Sciatic nerve (tissue), 2 donors: ENCODE data around the gene FAM50A. TPM values are rescaled to one million over a fixed set of nuclear protein-coding genes. Genes with fewer than 3 reads are reported as not detected.
A peak's percentile ranks its signal among the peaks of the same experiment; 100 is the strongest.

ENCODE experiments used
- ATAC-seq: fragments of 200-7000 bp; cut with Tn5 transposase; one replicate; pipeline ENCODE4 v1.9.1; 2020; ENCODE audit warnings: mild to moderate bottlenecking, moderate library complexity
- DNase-seq: peaks from one replicate; pipeline ENCODE4 v3.0.0-alpha.2; 2020; ENCODE audit warnings: low spot score
- intact Hi-C: fragments of 100-400 bp; cut with DNase I; formaldehyde crosslinking; loops from one replicate; pipeline ENCODE4 v1.14.2; 2022
- total RNA-seq: library from RNA; stranded (reverse); fragmentation: NEBNext Ultra II Directional; extraction: Animal tissue kit (Norgen Biotek cat#: 25700); gene quantifications from one replicate; pipeline ENCODE4 v1.2.1, GENCODE V29; 2021
- donor health status: DM: no; HTN: no; CAD: no.
- donor health status: DM: no; HTN: no; CAD: no.

Gene FAM50A
- total RNA-seq, 1 donor from 2014 or later: 51.1 TPM

DNA sequence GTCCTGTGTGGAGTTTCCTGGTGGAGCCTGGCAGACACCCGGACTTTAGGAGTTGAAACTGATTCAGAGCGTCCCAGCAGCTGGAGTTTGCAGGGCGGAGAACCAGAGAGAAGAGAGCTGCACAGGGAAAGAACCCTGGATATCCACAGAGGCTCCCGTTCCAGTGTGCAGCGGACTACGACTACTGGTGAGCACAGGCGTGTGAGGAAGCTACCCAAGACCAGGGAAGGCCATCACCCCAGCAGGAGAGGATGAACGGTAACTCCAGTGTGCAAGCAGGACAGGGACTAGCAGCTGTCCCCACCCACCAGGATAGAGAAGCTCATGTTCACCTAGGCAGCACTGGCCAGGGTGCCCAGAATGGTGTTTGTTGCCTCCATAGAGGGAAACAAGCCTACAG, 32.9 kb downstream of the FAM50A start:
- intact Hi-C loops: no loop called here
- DNase-seq: no peak
- no peak for ATAC-seq

DNA sequence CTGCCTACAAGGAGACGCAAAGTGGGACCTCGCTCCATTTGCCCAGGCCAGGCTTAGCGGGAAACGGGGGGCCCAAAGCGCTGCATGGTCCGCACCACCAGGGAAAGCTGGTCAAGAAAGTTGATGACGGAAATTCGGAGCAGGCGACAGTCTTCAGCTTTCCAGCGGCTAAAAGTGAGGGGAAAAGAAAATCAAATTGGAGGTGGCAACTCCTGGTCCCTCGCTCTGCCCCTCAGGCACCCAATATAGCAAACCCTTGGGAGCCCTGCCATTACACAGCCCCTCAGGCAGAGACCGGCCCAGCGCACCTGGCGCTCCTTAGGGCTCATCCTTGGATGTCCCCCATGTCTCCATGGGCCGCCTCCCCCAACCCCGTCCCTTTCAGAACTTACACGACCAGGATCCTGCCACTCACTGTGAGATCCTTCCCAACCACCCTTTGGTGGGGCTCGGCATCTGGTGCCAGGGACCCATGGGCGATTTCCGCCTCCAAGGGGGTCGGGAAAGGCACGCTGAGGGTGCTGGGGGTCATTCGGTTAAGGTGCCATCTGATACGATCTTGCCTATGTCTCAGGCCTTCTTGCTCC, 34.0 kb downstream of the FAM50A start:
- intact Hi-C loops: no loop called here
- DNase-seq: peak; percentile 59
- ATAC-seq: no peak

DNA sequence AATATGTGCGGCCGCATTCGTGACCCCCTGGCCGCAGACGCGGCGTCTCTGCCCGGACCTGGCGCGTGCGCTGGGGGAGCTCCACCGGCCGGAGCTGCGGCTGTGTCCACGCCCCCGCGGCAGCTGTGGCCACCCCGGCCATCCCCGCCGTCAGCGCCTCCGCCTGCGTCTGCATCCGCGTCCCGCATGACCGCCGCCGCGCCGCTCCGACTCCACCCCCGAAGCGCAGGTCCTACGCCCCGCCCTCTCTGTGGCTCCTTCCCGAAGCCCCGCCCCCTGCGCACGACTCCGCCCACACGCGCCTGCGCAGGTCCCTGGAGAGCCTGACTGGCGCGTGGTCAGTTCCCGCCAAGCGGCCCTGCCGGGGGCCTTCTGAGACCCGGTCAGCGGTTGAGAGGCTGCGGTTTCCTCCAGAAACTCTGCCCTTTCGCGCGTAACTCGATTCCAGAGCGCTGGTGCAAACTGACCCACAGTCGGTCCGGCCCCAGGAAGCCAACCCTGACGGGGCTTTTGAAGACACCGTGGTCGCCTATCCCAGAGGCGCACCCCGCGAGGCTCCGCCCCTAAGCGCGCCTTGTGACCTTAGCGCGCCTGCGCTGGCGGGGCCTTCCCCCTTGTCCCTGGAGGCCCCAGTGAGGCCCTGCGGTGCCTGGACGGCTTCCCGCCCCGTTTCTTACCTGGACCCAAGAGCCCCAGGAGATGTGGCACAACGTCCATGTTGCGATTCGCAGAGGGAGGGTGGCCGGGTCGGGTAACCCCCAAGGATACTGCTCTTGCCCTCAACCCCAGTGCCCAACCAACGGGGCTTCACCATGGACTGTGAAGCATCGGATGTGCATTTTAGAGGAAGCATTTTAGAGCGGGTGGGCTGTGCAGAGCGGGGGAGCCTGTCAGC, 35.0 kb downstream of the FAM50A start, which contains the start of gene LAGE3:
Gene LAGE3 (minus strand): TSS at position 554 of the 895 bp plus-strand sequence. CDS start 366 bp downstream, at position 188.
- intact Hi-C loops: no loop called here
- DNase-seq: peak; percentile 96

GRCh38 chrX:154481195-154481594, 37.3 kb downstream of the FAM50A start:
- no peak for ATAC-seq
- intact Hi-C loops: no loop called here

More for the DNA sequence above, 35.0 kb downstream of the FAM50A start, which contains the start of gene LAGE3:
- peak; percentile 97 for ATAC-seq

GRCh38 chrX:154481911-154482601, 38.1 kb downstream of the FAM50A start:
- intact Hi-C loops: no loop called here
- no peak for ATAC-seq
- peak; percentile 55 for DNase-seq

More at GRCh38 chrX:154481195-154481594, 37.3 kb downstream of the FAM50A start:
- DNase-seq: no peak

- DNase-seq: peak; percentile 46
- no peak for ATAC-seq
- intact Hi-C loops: no loop called here
Measured at GRCh38 chrX:154482786-154483185, 38.8 kb downstream of the FAM50A start.

GRCh38 chrX:154483325-154483724, 39.4 kb downstream of the FAM50A start:
- DNase-seq (no peak), ATAC-seq (no peak)
- intact Hi-C loops: no loop called here

- DNase-seq (peak; percentile 54), ATAC-seq (no peak)
- intact Hi-C loops: no loop called here
Measured at GRCh38 chrX:154484255-154485149, 40.6 kb downstream of the FAM50A start.

GRCh38 chrX:154485150-154486051, 41.5 kb downstream of the FAM50A start:
- intact Hi-C loops: no loop called here
- DNase-seq: peak; percentile 64
- no peak for ATAC-seq

DNA sequence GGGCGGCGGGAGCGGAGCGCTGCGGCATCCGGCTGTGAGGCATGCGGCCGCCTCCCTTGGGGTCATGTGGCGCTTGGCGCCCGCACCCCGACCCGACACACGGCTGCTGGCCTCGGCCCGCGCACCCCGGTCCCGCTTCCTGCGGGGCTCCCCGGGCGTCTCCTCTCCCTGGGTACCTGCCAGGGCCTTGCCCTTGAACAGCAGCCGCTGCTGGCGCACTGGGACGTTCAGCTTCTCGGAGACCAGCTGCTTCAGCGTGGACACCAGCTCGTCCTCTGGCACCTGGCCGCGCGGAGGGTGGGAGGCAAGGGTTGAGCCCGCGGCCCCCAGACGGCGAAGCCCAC, 42.1 kb downstream of the FAM50A start:
- no peak for ATAC-seq
- intact Hi-C loops: no loop called here
- DNase-seq: peak; percentile 70

DNA sequence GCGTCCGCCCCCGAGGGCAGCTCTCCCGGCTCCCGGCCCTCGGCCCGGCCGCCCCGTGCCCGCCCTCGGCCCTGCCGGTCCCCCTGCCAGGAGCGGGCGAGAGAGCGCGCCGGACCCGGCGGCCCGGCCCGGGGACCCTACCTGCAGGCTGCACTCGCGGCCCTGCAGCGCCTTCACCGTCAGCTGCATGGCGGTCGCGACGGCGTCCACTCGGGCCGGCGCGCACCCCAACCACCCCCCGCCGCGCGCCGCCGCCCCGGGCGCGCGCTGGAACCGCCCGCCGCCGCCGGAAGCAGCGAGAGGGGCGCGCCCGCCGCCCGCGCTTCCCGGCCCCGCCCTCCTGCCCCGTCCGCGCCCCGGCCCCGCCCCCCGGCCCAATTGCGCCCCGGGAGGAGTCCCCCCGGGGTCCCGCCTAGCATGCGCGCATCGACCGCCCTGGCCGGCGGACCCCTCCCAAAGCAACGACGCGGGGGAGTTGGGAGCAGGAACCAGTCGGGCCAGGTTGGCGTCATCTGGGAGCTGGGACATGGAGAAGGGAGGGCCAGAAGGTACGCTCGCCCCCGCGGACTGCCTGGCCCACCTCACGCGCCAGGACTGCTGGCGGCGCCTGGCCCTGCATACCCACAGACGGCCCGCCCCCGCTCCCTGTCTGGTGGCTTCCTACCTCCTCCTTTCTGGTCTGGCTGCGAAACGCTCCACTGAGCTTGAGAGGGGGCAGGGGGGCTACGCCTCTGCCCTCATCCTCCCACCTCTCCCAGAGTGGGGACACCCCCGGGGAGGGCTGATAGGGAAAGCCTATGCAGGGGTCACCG, 42.7 kb downstream of the FAM50A start, which contains the start of gene UBL4A:
Gene UBL4A (minus strand): TSS at position 220 of the 812 bp plus-strand sequence. CDS start 31 bp downstream, at position 189.
- ATAC-seq: peak; percentile 23
- DNase-seq: peak; percentile 72
- intact Hi-C loops: no loop called here

- ATAC-seq (no peak), DNase-seq (peak; percentile 56)
- intact Hi-C loops: no loop called here
Measured at GRCh38 chrX:154487518-154488290, 43.8 kb downstream of the FAM50A start.

DNA sequence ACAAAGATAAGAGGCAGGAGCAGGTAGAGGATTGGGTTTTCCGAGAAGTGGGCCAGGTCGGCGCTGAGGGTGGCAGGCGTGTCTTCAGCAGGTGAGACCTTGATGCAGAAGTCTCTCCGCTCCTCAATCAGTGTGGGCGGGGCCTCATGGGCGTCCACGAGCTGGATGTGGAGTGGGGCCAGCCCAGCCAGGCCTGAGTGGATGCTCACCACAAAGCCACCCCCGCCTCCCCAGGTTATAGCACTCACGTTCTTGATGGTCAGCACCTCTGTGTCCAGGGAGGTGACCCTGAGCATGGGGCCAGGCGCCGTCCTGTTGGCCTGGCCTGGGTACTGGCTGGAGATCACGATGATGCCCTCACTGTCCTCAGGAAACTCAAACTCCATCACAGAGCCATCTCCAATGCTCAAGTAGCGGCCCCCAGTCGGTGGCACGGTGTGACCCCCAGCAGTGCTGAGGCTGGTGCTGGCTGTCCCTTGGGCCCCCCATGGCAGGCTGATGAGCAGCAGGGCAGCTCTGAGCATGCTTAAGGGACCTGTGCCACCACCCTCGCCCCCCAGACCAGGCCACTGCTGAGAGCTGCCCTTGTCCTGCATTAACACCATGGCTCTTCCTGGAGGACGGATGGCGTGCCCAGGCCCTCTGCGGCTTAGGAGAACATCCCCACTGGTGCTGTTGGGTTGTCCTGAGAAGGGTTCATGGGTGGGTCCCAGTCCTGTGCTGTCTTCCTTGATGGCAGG, 44.6 kb downstream of the FAM50A start:
- peak; percentile 54 for DNase-seq
- intact Hi-C loops: no loop called here
- ATAC-seq: no peak

DNA sequence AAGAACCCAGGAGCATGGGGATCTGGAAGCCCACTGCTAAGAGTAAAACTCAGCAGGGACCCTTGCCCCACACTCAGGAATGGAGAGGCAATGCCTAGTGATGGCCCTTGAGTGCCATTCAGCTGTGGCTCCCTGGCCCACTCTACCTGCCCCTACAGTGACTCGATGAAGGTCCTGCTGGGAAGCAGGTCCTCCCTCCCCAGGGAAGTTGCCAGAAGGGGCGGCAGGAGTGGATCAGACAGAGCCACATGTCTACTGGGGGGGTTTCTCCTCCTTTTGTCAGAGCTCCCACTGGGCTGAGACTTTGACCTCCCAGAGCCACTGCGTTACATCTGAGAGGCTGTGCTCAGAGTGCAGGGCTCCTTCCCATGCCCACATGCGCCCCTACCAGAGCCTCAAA, 45.2 kb downstream of the FAM50A start:
- ATAC-seq (no peak), DNase-seq (peak; percentile 54)
- intact Hi-C loops: no loop called here

- intact Hi-C loops: no loop called here
- DNase-seq (peak; percentile 66), ATAC-seq (no peak)
Measured at GRCh38 chrX:154490021-154490413, 46.1 kb downstream of the FAM50A start.
